GM21390 (cell line): ENCODE results near the gene S100A6.
"Not testable (repeated sequence)": the region's sequence is repeated elsewhere in the genome, so short reads cannot be mapped to it uniquely, and the experiment has no call there.

ENCODE experiments used
- ATAC-seq: cut with Tn5 transposase; IDR thresholded peaks from one replicate; pipeline ENCODE4 v1.9.1; 2021; ENCODE audit not compliant: unreplicated experiment

The S100A6 gene

DNA sequence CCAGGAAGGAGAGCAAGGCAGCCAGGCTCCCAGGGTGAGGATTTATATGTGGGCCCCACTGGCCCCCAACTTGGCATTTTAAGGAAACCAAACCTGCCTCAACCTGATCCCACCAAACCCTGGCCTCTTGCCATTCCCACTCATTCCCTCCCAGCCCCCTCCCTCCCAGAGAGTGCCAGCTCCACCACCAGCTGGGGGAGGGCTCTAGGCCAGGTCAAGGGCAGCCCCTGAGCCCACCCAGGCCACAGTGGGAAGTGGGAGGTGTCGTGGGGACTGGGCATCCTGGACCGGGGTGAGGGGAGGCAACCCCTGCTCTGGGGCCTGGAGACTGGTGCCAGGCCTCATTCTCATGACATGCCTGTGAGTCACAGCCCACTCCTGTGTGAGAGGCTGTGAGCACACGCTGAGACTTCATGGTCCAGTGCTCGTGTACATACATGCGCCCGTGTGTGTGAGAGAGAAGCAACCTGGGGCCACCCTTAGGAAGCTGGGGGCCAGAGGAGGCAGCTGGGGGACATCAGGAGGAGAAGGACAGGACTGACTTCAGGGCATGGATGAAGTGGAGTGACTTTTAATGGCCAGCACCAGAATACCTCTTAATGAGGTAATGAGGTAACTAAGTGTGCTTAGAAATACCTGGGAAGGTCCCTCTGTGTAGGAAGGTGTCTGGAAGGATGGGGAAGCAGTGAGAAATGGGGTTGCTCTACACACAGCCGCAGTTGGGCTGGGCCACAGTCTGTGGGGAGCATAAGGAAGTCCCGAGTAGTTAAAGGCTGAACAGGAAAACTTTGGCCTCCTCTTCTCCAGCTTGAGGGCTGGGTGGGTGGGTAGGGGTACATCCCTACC is 30.0 kb upstream of the S100A6 start, which contains the start of gene S100A2:
Gene S100A2, minus strand, starts transcription at position 316 of the 846 bp plus-strand sequence. CDS start 1,967 bp downstream, outside the sequence.
- no peak for ATAC-seq

GRCh38 chr1:153563991-153564390 is 28.2 kb upstream of the S100A6 start:
- ATAC-seq = no peak

- no peak for ATAC-seq
These were observed 27.7 kb upstream of the S100A6 start for GRCh38 chr1:153563483-153563901.

DNA sequence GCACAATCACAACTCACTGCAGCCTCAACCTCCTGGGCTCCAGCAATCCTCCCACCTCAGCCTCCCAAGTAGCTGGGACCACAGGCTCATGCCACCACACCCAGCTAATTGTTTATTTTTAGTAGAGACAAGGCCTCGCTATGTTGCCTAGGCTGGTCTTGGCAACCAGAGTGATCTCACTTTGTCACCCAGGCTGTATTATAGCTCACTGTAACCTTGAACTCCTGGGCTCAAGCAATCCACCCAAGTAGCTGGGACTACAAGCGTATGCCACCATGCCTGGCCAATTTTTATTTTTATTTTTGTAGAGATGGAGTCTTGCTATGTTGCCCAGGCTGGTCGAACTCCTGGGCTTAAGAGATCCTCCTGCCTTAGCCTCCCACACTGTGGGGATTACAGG is 26.2 kb upstream of the S100A6 start:
- ATAC-seq = not testable (repeated sequence)

DNA sequence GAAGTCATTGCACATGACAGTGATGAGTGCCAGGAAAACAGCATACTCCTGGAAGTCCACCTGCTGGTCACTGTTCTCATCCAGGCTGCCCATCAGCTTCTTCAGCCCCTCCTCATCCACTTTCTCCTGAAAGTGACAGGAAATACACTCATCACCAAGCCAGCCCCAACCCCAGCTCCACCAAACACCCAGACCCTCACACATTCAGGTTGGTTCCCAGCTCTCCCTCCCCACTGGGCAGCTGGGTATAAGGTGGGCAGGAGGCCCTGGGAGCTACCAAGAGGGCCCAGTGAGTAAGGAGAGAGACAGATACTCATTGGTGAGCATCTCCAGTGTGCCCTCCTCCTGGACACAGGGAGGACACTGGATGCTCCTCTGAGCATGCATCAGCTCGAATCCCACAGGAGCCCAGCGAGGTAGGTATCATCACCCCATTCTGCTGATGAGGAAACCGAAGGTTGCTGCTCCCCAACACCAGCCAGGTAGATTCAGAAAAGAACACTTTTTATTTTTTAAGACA is 25.7 kb upstream of the S100A6 start:
- no peak for ATAC-seq

GRCh38 chr1:153560771-153561465 is 25.1 kb upstream of the S100A6 start:
- no peak for ATAC-seq

DNA sequence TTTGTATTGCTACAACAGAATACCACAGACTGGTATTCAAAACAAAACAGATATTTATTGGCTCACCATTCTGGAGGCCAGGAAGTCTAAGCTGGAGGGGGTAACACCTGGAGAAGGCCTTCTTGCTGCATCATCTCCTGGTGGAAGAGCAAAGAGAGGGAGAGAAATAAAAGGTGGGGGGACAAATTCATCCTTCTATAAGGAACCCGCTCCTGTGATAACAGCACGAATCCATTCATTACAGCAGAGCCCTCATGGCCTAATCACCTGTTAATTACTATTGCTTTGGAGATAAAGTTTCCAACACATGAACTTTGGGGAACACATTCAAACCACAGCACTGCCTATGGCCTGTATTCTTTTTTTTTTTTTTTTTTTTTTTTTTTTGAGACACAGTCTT is 24.4 kb upstream of the S100A6 start:
- ATAC-seq = no peak

GRCh38 chr1:153557877-153558276 is 22.1 kb upstream of the S100A6 start:
- ATAC-seq = no peak

GRCh38 chr1:153556348-153556747 is 20.6 kb upstream of the S100A6 start:
- no peak for ATAC-seq

DNA sequence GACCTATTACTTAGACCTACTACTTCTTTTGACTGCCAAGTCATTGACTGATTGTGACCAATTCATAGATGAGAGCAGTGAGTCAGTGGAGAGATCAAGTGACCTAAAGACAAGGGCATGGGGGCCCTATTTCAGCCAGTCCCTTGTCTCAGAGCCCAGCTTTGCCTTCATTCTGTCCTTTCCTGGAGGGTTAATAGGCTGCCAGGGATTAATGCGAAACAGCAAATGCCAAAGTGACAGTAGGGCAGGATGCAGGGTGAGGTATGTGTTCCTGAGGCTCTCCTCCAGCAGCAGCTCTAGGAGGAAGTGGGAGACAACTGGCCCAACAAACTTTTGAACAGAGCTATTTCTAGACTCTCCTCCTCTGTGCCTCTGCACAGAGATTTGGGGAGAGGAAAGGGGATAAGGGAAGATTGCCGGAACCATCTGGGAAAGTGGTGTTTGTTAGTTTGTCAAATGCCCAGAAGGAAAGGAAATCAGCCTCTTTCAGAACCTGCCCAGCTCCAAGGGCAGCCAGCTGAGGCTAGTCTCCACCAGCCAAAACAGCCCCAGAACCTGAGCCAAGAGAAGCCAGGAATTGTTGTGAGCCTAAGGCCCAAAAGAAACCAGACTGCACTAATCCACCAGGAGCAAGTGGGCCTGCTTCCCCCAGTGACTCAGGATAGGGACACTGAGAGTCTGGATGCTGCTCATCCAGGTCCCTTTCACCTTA is 18.2 kb upstream of the S100A6 start:
- no peak for ATAC-seq

GRCh38 chr1:153553096-153553495 is 17.3 kb upstream of the S100A6 start:
- no peak for ATAC-seq

GRCh38 chr1:153552335-153552734 is 16.5 kb upstream of the S100A6 start:
- no peak for ATAC-seq

DNA sequence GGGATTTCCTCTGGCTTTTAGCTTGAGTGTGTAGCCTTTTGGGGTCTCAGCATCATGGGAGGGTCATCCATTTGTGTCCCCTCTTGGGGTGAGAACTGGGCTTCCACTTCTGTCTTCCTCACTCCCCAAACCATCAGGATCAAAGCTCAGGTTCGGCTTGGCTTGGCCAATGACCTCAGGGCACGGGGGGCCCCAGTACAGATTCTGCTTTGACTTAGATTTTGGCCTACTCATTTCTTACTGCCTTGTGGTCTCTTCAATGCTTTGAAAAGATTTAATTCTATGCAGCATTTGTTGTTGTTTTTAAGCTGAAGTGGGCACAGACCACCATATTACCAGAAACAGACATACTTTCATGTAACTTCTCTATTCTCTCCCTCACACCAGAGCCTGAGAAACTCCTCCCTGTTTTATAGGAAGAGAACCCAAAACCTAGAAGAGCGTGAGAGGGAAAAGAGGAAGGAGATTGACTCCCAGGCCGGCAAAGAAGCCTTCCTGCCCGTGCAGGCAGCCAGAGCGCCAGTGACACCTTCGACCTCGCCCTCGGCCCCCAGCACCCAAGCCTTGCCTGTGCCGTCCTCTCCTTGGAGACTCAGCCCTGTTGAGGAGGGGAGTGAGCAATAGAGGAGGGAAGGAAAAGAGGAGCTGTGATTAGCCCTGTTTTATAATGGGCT is 15.2 kb upstream of the S100A6 start:
- no peak for ATAC-seq

DNA sequence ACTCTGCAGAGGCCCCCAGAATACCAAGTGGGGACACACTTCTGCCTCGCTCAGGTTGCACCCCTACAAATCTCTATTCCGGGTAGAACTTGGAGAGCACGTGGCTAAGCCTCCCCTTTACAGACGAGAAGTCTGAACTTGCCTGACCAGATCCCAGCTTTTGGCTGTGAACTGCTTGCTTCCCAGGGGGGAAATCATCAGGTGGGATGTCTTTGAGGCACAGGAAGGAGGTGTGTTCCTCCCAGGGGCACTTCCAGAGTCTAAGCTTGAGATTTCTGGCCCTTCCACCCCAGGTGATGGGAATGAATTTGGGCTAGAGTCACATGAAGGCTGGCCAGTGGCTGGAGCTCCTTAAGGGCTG is 14.6 kb upstream of the S100A6 start:
- no peak for ATAC-seq

DNA sequence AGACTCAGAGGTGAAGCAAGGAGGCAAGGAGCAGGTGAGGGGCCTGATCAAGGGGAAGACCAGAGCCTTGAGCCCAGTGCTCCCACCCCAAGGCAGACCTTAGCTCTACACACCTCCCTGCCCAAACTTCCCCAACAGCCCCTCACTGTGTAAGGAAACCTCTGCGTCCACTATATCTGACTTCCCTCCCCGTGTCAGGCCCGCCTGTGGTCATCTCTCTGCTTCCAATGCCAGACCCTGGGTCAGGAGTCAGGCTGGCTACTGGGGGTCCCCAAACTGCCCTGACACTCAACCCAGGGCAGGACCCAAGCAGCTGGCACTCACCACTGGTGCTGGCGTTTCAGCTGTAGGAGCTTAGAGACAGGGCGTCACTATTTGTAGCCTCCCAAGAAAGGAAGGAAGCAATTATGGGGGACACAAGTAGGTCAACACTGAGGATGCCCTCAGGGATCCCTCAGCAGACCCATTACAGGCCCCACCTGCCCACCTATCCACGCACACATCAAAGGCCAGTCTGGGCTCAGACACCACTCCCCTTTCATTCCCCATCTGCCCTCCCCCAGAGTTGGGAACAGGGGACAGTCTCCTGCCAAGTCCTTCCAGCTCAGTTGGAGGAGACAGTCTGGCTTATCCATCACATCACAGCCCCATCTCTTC is 14.1 kb upstream of the S100A6 start:
- ATAC-seq = no peak

DNA sequence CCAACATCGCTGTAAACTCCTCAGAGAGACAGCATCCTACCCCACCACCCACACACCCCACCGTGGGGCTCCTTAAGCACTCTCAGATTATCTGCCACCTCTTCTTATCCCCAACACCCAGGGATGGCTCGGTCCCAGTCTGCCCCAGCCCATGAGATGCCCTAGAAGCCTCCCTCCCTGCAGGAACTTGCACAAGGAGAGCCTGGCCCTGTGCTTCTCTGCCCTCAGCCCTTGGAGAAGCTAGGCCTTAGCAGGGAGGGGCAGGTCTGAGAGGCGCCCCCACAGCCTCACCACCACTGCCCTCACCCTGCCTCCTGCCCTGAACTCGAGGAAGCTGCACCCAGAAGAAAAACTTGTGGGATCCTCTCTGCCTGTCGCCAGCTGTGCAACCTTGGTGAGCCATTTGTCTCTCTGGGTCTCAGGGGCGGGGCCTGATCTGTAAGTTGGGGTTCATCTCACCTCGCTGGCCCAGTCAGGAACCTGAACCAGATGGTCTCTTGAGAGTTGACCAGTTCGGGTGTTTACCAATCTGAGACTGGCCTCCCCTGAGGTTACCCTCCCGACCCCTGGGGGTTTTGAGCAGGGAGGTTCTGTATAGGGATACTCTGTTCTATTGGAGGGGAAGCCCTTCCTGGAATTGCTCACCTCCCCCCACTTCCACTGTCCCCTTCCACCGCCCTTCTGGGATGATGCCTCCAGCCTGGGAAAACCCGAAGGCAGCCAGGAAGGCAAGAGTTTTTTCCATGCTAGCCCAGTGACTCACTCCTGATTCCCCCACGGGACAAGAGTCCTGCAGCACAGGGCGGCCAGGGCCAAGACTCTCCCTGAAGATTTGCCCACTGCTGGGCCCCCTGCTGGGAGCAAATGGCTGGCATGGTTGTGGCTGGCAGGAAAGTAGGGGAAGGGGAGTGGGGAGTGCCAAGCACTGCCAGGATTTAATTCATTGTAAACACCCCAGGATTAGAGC is 13.2 kb upstream of the S100A6 start, which contains the start of gene S100A3:
Gene S100A3, minus strand, starts transcription at position 537 of the 967 bp plus-strand sequence. CDS start 773 bp downstream, outside the sequence.
- no peak for ATAC-seq

GRCh38 chr1:153547560-153548551 is 12.1 kb upstream of the S100A6 start:
- ATAC-seq = no peak
